K562 (cell line): Measurements from ENCODE around the gene GAB4.

Experiments
- ZNF311 ChIP-seq: fragments of 250-450 bp; sonication (Bioruptor Pico); IDR thresholded peaks from 2 replicates; pipeline ENCODE4 v1.4.0; 2020; ENCODE audit warnings: mild to moderate bottlenecking, moderate library complexity
- TF ChIP-seq, protein P1 (sequence below), 3 experiments: IDR thresholded peaks in 2 of 3; conservative IDR thresholded peaks in 1 of 3; 2 replicates each; pipeline ENCODE4 v1.5.1; 2011 to 2012; ENCODE audit warnings: low read length in 3 of 3, mild to moderate bottlenecking in 3 of 3, control low read depth in 2 of 3, improper control_type of control experiment in 1 of 3, inconsistent platforms in 1 of 3, low read depth in 1 of 3, mixed read lengths in 1 of 3, moderate library complexity in 1 of 3; ENCODE audit not compliant: insufficient read depth in 2 of 3

DNA sequence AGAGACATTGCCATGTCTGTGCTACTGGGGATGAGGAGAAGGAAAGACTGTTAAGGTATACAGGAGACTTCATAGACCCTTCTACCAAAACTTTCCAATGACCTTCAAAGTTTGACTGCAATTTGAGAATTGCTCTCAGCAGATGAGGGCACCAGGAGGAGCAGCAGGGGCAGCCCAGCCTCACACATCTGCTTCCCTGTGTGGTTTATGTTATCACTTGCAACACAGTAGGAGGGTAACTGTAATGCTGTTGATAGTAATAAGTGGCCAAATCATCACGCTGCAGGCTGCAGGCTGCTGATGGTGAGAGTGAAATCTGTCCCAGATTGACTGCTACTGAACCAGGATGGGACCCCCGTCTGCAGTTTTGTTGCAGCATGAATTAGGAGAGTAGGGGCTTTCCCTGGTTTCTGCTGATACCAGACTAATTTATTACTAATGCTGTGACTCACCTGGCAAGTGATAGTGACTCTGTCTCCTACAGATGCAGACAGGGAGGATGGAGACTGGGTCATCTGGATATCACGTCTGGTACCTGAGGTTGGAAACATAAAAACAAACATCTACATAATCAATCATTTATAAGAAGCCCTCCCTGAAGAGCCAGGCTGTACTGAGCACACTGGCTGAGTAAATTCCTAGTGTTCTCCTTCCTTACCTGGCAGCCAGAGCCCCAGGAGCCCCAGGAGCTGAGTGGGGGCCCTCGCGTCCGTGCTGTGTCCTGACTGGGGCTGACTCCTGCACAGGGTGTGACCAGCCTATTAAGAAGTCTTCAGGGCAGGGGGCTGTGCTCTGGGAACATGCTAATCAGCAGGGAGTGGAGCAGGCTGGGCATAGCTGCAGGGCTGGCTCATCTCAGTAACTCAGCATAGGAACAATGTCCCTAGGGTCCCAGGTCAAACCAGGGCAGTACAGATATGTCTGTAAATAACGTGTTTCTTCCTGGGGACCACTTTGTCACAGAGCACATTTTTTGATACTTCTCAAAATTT lies 74.4 kb downstream of the GAB4 start:
- no peak for TF ChIP-seq ZNF311 (CRISPR knock-in tag)
- TF ChIP-seq, protein P1, sequence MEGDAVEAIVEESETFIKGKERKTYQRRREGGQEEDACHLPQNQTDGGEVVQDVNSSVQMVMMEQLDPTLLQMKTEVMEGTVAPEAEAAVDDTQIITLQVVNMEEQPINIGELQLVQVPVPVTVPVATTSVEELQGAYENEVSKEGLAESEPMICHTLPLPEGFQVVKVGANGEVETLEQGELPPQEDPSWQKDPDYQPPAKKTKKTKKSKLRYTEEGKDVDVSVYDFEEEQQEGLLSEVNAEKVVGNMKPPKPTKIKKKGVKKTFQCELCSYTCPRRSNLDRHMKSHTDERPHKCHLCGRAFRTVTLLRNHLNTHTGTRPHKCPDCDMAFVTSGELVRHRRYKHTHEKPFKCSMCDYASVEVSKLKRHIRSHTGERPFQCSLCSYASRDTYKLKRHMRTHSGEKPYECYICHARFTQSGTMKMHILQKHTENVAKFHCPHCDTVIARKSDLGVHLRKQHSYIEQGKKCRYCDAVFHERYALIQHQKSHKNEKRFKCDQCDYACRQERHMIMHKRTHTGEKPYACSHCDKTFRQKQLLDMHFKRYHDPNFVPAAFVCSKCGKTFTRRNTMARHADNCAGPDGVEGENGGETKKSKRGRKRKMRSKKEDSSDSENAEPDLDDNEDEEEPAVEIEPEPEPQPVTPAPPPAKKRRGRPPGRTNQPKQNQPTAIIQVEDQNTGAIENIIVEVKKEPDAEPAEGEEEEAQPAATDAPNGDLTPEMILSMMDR (IDR thresholded peaks at IDR 0.05 in 2 of 3, conservative IDR thresholded peaks at IDR 0.05 in 1 of 3; ENCODE audit: insufficient read depth in 2 of 3, low read depth in 1 of 3, low read length in 3 of 3), result no peak
